MCF 10A (cell line): ENCODE results near the gene ELP6. TPM values are rescaled to one million over a fixed set of nuclear protein-coding genes. Genes with fewer than 3 reads are reported as not detected.

Experiments used
- BruUV-seq: library from RNA; stranded (reverse); fragments of 400-500 nt; replicated peaks from 2 replicates; lab custom pipeline; 2021; lab: Mats Ljungman, UMichigan
- CTCF ChIA-PET: fragments of 300-600 bp; sonication (Branson Sonifier 250); formaldehyde crosslinking; extraction: SDS; loops from one replicate; lab custom pipeline; 2021; ENCODE audit warnings: antibody characterized with exemption, inconsistent platforms; lab: Yijun Ruan, JAX
- POLR2A ChIA-PET: fragments of 300-600, 350-650 bp; sonication (Branson Sonifier 250); formaldehyde crosslinking; extraction: SDS; loops from one replicate; lab custom pipeline; 2020; ENCODE audit warnings: antibody characterized with exemption, inconsistent platforms; lab: Yijun Ruan, JAX
- DNase-seq: peaks from one replicate; pipeline ENCODE4 v3.0.0-alpha.2; 2018; ENCODE audit not compliant: unreplicated experiment
- H3K27ac Mint-ChIP-seq: one replicate; pipeline ENCODE4 v1.8.0; 2022; ENCODE audit warnings: mild to moderate bottlenecking, low read depth, mixed read lengths; ENCODE audit not compliant: unreplicated experiment
- H3K27me3 Mint-ChIP-seq: one replicate; pipeline ENCODE4 v1.8.0; 2022; ENCODE audit warnings: mixed read lengths; ENCODE audit not compliant: insufficient read depth, unreplicated experiment
- H3K36me3 Mint-ChIP-seq: one replicate; pipeline ENCODE4 v1.8.0; 2022; ENCODE audit warnings: mild to moderate bottlenecking, moderate library complexity, mixed read lengths; ENCODE audit not compliant: insufficient read depth, unreplicated experiment
- H3K4me1 Mint-ChIP-seq: one replicate; pipeline ENCODE4 v1.8.0; 2022; ENCODE audit warnings: mixed read lengths; ENCODE audit not compliant: insufficient read depth, unreplicated experiment
- H3K4me3 Mint-ChIP-seq: one replicate; pipeline ENCODE4 v1.8.0; 2022; ENCODE audit warnings: mild to moderate bottlenecking, moderate library complexity, mixed read lengths; ENCODE audit not compliant: unreplicated experiment
- H3K9me3 Mint-ChIP-seq: one replicate; pipeline ENCODE4 v1.8.0; 2022; ENCODE audit warnings: mixed read lengths; ENCODE audit not compliant: unreplicated experiment
- CTCF ChIP-seq: fragments of 200-600 bp; IDR thresholded peaks from one replicate; pipeline ENCODE4 v1.8.0; 2022; ENCODE audit warnings: antibody characterized with exemption, mild to moderate bottlenecking; ENCODE audit not compliant: unreplicated experiment
- intact Hi-C: fragments of 100-400 bp; cut with micrococcal nuclease; formaldehyde crosslinking; loops from 2 replicates; pipeline ENCODE4 v1.14.1; 2022
- total RNA-seq: library from RNA; stranded (reverse); gene quantifications from 2 replicates; pipeline ENCODE4 v1.2.3, GENCODE V29; 2022

Gene ELP6
- total RNA-seq, 1 experiment from 2014 or later = 33.5 TPM

DNA sequence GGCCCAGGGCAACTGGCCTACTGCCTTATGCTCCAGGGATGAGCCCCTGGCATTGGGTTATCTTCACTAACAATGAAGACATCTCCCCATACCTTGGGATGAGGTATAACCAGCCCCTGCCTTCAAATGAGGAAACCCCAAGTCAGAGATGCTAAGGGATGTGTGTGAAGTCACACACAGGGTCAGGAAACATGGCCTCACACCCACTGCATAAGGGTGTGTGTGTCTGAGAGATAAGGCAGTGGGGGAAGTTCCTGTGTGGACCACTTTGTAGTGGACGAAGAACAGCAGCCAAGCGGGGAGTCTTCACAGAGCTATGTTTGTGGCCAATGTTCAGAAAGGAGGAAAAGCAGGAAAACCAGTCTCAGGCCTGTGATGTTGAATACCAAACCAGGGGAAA, 10.5 kb downstream of the ELP6 start:
- intact Hi-C loops = no loop called here
- POLR2A ChIA-PET = interaction anchor here (0.7 kb wide), 1 partner anchor 261 kb away, joined by 3 read pairs; no protein-coding TSS in a partner anchor
- no peak for DNase-seq
- CTCF ChIA-PET = interaction anchor here (0.6 kb wide), 2 partner anchors 505 to 897 kb away, joined by 3 to 4 read pairs; no protein-coding TSS in a partner anchor
- no peak for TF ChIP-seq CTCF
- Mint-ChIP-seq H3K27ac (no peak overlapping the region), H3K9me3 (no peaks in the 10 kb centered on the region), H3K4me3 (no peak overlapping the region), H3K36me3 (peaks cover 75% of the 10 kb centered on the region), H3K4me1 (no peaks in the 10 kb centered on the region), H3K27me3 (no peaks in the 10 kb centered on the region)
- BruUV-seq = no TSS peak

DNA sequence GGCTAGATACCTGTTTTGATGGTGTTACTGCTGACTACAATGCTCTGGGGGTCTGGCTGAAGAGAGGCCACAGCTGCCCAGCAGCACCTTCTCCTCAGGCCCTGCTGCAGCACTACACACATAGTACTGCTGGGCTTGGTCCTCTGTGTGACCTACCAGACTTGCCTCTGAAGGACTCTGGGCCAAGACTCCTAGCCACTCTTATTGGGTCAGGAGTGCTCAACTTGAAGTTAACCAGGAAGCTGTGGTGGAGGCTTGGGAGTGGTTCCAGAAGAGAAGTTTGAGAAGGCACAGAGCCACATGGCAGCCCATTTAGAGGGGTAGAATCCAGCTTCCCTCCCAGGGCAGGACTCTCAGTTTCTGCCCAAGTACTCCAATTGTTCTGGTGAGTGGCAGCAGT, 16.6 kb downstream of the ELP6 start:
- Mint-ChIP-seq H3K27me3 (no peaks in the 10 kb centered on the region), H3K4me1 (no peaks in the 10 kb centered on the region), H3K36me3 (peaks cover 40% of the 10 kb centered on the region), H3K9me3 (no peaks in the 10 kb centered on the region), H3K4me3 (no peak overlapping the region), H3K27ac (no peak overlapping the region)
- ChIA-PET POLR2A (interaction anchor here (1.4 kb wide), 1 partner anchor 11 kb away, joined by 3 read pairs; no protein-coding TSS in a partner anchor), CTCF (no interaction called here)
- intact Hi-C loops = no loop called here
- no peak for TF ChIP-seq CTCF
- no peak for DNase-seq
- BruUV-seq = no TSS peak

DNA sequence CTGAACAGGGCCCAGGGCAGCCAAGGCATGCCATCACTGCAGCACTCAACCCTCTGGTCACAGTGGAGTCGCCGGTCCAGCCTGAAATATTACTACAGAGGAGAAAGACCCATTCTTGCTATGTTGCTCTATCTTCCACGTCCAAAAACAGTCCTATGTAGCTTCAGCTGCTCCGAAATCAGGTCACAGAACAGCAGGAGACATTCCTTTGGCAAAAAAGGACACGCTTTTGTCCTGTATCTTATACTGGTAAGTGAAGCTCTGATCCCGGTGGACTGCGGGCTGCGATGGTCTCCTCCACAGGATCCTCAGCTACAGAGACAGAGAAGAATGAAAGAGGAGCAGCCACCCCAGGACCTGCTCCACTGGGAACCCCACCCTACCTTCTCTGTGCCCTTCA, 17.6 kb downstream of the ELP6 start:
- intact Hi-C loops = no loop called here
- peaks cover 35% of the 10 kb centered on the region for H3K36me3 Mint-ChIP-seq
- H3K27ac Mint-ChIP-seq = no peak overlapping the region
- no peak for TF ChIP-seq CTCF
- no TSS peak for BruUV-seq
- ChIA-PET CTCF (no interaction called here), POLR2A (interaction anchor here (0.9 to 1.4 kb wide), 3 partner anchors 10 to 74 kb away, joined by 3 read pairs; no protein-coding TSS in a partner anchor)
- H3K4me1 Mint-ChIP-seq = no peaks in the 10 kb centered on the region
- no peak overlapping the region for H3K4me3 Mint-ChIP-seq
- no peaks in the 10 kb centered on the region for H3K27me3 Mint-ChIP-seq
- no peak for DNase-seq
- no peaks in the 10 kb centered on the region for H3K9me3 Mint-ChIP-seq

- intact Hi-C loops = no loop called here
- Mint-ChIP-seq H3K36me3 (peaks cover 29% of the 10 kb centered on the region), H3K9me3 (no peaks in the 10 kb centered on the region), H3K4me1 (no peaks in the 10 kb centered on the region), H3K4me3 (no peak overlapping the region), H3K27me3 (no peaks in the 10 kb centered on the region), H3K27ac (no peak overlapping the region)
- TF ChIP-seq CTCF = no peak
- DNase-seq = no peak
- CTCF ChIA-PET = interaction anchor here (0.7 kb wide), 1 partner anchor 139 kb away, joined by 3 read pairs; no protein-coding TSS in a partner anchor
- POLR2A ChIA-PET = interaction anchor here (0.8 to 1.2 kb wide), 3 partner anchors 17 to 74 kb away, joined by 3 read pairs; no protein-coding TSS in a partner anchor
- no TSS peak for BruUV-seq
Measured at GRCh38 chr3:47495111-47495510, 18.4 kb downstream of the ELP6 start.
